Measurements from ENCODE around the gene MLXIPL. TPM values are rescaled to one million over a fixed set of nuclear protein-coding genes. Genes with fewer than 3 reads are reported as not detected.

MLXIPL gene
- total RNA-seq, 1 donor from 2014 or later: 0.86 TPM

- Mint-ChIP-seq H3K4me3 (ENCODE audit: unreplicated experiment) (no peak overlapping the region), H3K9me3 (ENCODE audit: unreplicated experiment) (peaks cover 4% of the 10 kb centered on the region), H3K4me1 (ENCODE audit: low read depth, unreplicated experiment) (peaks cover 7% of the 10 kb centered on the region), H3K27ac (ENCODE audit: unreplicated experiment) (no peak overlapping the region), H3K36me3 (ENCODE audit: unreplicated experiment) (peaks cover 7% of the 10 kb centered on the region), H3K27me3 (ENCODE audit: unreplicated experiment) (peaks cover 8% of the 10 kb centered on the region)
- no peak for TF ChIP-seq CTCF (IDR thresholded peaks at IDR 0.05; ENCODE audit: partially characterized antibody, unreplicated experiment)
- DNase-seq: no peak
These were observed 25.0 kb downstream of the MLXIPL start for GRCh38 chr7:73599151-73599882.

DNA sequence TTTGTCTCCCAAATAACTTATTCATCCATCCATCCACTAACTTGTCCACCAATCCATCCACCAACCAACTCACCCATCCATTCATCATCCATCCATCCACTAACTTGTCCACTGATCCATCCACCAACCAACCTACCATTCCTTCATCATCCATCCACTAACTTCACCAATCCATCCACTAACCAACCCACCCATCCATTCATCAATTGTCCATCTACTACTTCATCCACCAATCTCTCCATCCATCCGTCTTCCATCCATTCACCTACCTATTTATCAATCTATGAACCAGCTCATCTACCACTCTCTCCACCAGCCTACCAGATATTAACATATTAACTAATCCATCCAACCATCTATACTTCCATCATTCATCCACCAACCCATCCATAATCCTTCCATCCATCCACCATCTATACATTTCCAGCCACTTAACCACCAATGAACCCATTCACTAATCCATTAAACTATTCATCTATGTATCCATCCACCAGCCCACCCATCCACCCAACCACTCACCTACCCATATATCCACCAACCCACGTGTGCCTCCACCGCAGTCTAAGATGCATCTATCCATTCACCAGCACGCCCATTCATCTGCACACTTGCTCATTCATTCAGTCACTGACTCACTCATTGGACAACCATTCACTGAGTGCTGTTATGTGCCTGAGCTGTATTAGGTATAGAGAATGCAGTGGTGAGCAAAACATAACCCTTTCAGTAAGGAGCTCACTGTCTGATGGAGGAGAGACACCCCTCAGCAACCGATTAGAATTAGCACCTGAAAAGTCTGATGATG, 26.1 kb downstream of the MLXIPL start:
- H3K36me3 Mint-ChIP-seq (ENCODE audit: unreplicated experiment): peaks cover 7% of the 10 kb centered on the region
- no peak overlapping the region for H3K27ac Mint-ChIP-seq (ENCODE audit: unreplicated experiment)
- peaks cover 10% of the 10 kb centered on the region for H3K27me3 Mint-ChIP-seq (ENCODE audit: unreplicated experiment)
- no peak for DNase-seq
- H3K4me3 Mint-ChIP-seq (ENCODE audit: unreplicated experiment): peak overlapping the region; percentile 27
- peaks cover 4% of the 10 kb centered on the region for H3K9me3 Mint-ChIP-seq (ENCODE audit: unreplicated experiment)
- no peak for TF ChIP-seq CTCF (IDR thresholded peaks at IDR 0.05; ENCODE audit: partially characterized antibody, unreplicated experiment)
- peaks cover 7% of the 10 kb centered on the region for H3K4me1 Mint-ChIP-seq (ENCODE audit: low read depth, unreplicated experiment)

DNA sequence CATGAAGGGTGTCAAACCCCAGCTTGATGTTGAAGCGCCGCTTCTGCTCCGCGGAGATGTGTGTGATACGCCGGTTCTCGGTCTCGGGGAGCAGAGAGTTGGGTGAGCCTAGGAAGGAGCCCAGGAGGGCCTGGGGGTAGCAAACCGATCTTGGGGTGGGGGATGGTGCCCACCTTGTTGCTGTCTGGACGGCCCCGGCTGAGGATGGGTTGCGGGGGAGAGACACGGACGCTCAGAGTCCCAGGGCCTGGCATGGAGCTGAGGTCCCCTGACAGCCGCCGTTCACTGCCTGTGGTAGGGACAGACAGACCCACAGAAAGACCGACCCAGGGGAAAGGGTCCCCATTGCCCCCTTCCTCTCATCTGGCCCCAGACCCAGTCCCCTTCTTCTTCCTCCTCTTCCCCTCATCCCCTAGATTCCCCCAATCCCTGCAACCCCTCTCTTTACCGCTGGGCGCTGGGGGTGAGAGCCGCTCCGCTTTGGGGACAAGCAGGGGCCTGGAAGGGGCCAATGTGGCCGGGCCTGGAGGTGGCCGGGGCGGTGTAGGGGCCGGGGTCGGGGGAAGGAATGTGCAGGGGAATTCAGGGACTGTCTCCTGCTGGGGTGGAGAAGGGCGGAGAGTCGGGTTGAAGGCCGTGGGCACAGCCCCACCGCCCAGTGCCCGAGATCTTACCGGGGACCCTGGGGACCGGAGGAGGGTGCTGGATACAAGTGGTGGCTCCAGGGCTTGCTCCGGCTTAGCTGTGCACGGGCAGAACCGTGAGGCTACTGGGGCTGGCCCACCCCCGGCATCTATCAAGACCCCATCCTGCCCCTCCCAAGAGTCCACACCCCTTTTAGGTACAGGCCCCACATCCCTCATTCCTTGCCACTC, 27.9 kb downstream of the MLXIPL start:
- H3K27ac Mint-ChIP-seq (ENCODE audit: unreplicated experiment): no peak overlapping the region
- no peak for TF ChIP-seq CTCF (IDR thresholded peaks at IDR 0.05; ENCODE audit: partially characterized antibody, unreplicated experiment)
- no peak for DNase-seq
- H3K9me3 Mint-ChIP-seq (ENCODE audit: unreplicated experiment): peaks cover 6% of the 10 kb centered on the region
- H3K4me1 Mint-ChIP-seq (ENCODE audit: low read depth, unreplicated experiment): peaks cover 7% of the 10 kb centered on the region
- H3K4me3 Mint-ChIP-seq (ENCODE audit: unreplicated experiment): no peak overlapping the region
- peaks cover 7% of the 10 kb centered on the region for H3K36me3 Mint-ChIP-seq (ENCODE audit: unreplicated experiment)
- peaks cover 13% of the 10 kb centered on the region for H3K27me3 Mint-ChIP-seq (ENCODE audit: unreplicated experiment)

- Mint-ChIP-seq H3K36me3 (ENCODE audit: unreplicated experiment) (peaks cover 7% of the 10 kb centered on the region), H3K4me3 (ENCODE audit: unreplicated experiment) (no peak overlapping the region), H3K4me1 (ENCODE audit: low read depth, unreplicated experiment) (peaks cover 7% of the 10 kb centered on the region), H3K27ac (ENCODE audit: unreplicated experiment) (no peak overlapping the region), H3K9me3 (ENCODE audit: unreplicated experiment) (peaks cover 9% of the 10 kb centered on the region), H3K27me3 (ENCODE audit: unreplicated experiment) (peaks cover 10% of the 10 kb centered on the region)
- no peak for DNase-seq
- no peak for TF ChIP-seq CTCF (IDR thresholded peaks at IDR 0.05; ENCODE audit: partially characterized antibody, unreplicated experiment)
These were observed 29.0 kb downstream of the MLXIPL start for GRCh38 chr7:73595358-73595757.
